ENCODE measurements around the gene MYOZ3.

Gene MYOZ3

GRCh38 chr5:150661086-150661485 is at the start of gene MYOZ3:
MYOZ3 (plus strand) TSS chr5:150661251; CDS start chr5:150662942, 1,691 bp downstream.
- no peak for DNase-seq

DNA sequence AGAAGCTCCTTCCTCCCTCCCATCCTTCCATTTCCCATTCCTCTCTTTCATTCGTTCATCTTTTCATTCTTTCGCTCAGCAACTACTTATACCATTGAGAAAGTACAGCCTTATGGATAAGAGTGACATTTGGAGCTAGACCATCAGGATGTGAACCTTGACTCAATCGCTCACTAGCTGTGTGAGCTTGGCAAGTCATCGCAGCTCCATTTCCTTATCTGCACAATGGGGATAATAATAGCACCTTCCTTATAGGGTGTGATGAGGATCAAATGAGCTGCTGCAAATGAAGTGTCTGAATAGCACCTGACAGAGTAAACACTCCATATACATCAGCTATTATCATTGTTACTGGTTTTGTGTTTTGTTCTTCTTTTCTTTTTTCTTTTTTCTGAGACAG is 48.6 kb upstream of the MYOZ3 start:
- no peak for DNase-seq

- DNase-seq, result no peak
Measured at GRCh38 chr5:150612905-150613670, 48.0 kb upstream of the MYOZ3 start.

DNA sequence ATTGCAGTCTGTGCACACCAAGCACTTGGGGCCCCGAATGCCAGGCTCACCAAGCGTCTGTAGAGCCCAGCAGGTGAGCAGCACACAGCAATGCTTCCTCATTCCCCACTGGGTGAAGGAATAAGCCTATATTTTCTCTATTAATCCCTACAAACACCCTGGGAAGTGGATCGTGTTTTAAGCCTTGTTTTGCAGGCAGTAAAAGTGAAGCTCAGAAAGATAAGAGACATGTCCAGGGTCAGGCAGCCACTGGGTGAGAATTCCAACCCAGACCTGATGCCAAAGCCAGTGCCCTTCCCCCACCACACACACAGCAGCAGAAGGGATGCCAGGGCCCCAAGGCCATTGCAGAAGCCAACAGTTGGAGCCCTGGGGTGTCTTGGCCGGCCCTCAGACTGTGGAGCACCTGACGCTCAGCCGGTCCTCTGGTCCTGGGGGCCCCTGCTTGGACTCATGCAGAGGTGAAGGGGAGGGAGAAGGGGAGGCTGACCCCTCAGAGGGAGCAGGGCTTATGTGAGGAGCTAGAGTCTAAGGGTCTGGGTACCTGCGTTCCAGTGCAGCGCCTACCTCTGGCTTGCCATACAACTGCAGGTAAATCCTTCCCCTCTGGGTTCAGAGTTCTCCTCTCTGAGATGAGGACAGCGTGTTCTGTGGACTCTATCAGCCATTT is 46.9 kb upstream of the MYOZ3 start:
- no peak for DNase-seq

DNA sequence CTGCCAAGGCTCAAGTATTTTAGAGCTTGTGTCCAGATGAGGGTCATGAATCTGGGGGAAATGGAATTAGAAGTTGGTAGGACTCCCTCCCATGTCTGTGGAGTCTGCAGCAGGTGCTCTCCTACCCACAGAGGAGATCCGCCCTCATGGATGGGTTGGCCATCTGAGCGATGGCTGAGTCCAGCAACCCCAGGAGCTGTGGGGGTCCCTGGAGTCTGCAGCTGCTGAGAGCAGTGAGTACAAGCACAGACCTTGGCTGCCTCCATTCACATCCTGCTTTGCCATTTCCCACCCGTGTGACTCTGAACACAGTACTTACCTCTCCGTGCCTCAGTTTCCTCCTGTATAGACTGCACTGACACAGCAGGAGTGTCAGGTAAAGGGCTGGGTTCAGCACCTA is 46.4 kb upstream of the MYOZ3 start:
- peak; percentile 53 for DNase-seq

GRCh38 chr5:150615141-150615699 is 45.8 kb upstream of the MYOZ3 start:
- peak; percentile 89 for DNase-seq

- no peak for DNase-seq
Measured at GRCh38 chr5:150616024-150616470, 45.0 kb upstream of the MYOZ3 start.

- no peak for DNase-seq
Measured at GRCh38 chr5:150616506-150616905, 44.5 kb upstream of the MYOZ3 start.

DNA sequence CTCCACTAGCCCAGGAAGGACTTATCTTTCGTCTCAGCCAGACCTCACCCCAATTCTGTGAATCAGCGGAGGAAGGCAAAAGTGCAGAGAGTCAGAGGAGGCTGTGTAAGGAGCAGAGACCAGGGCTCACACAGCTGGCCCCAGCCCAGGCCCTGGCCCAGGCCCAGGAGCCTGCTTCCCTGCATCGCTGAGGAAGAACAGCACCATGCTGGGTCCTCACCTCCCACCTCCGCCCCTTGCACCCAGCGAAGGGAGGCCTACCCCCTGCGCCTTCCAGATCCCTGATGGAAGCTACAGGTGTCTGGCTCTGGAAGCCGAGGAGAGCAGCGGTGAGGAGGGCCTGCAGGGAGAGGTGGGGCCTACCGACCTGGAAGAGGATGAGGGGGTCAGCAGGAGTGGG is 42.9 kb upstream of the MYOZ3 start:
- DNase-seq, result no peak

DNA sequence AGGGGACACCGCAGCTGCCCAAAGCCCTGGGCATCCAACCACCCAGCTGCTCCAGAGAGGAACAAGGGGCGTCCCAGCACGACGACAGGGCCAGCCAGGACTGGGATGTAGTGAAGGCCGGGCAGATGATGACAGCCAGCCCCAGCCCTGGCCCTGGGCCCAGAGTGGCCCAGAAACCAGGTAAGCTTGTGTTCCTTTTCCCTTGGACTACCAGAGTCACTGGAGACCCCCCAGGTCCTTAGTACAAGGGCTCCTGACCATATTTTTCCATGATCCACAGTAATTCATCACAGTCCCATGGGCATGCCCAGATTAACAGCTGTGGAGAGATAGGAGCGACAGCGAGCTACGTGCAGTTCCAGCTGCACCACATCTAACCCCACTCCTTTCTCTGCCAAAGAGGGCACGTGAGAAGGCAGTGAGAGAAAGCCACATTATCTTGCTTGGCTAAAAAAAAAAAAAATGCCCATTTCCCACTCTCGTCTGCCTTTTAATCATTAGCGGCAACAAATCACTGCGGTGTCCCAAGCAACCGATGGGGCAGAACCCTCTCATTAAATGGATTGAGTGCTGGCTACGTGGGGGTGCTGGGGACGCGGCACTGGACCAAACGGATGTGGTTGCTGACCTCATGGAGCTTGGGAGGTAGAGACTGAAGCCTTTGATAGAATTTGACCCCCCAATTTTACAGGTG is 42.3 kb upstream of the MYOZ3 start:
- DNase-seq, result no peak

DNA sequence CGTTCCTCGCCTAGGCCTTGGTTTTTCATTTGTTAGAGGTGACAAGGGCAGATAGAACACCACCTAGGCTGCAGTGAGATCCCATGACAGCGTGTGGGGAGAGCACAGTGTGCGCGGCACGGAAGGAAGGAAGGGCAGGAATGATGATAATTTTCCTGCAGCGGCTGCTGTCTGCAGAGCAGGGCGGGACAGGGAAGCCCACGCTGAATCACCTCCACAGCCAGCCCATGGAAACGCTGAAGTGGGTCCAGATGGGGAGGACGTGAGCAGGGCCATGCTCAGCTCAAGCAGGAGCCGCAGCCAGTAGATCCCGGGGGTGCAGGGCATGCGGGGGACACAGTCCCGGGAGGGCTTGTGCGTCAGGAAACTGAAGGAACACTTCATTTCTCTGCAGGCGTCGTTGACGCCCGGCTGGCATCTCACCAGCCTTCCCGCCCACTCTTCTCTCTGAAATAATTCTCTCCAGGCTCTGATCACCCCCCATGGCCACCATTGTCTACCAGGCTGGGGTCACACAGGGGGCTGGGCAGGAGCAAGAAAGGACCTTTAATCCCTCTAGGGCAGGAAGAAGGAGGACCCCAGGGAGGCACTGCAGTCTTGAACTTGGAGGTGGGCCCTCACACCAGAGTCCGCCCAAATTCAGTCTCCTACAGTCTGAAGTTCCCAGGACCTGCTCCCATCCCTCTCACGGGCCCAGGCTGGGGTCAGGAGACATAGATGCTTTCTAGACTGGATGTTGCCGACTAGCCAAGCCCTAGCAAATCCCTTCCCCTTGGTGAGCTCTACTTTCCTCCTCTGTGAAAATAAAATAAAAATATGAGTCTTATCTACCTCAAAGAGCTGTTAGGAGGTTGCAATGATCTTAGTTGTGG is 41.5 kb upstream of the MYOZ3 start:
- DNase-seq, result no peak

GRCh38 chr5:150621301-150621700 is 39.8 kb upstream of the MYOZ3 start:
- DNase-seq, result peak; percentile 18

DNA sequence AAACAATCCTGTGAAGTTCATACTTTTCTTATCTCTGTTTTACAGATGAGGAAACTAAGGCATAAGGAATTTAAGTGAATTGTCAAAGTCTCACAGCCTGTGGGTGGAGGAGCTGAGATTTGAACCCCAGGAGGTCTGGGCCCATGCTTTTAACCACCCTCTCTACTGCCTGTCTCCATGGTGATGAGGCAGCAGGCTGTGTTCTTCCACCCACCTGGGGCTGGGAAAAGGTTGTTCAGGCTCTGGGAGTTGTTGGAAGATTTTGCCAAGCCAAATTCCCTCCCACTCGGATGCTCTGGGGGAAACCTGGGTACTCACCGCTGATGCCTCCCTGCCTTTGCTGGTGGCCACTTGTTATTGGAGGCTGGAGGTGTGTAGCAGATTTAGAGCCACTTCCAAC is 38.9 kb upstream of the MYOZ3 start:
- peak; percentile 22 for DNase-seq

DNA sequence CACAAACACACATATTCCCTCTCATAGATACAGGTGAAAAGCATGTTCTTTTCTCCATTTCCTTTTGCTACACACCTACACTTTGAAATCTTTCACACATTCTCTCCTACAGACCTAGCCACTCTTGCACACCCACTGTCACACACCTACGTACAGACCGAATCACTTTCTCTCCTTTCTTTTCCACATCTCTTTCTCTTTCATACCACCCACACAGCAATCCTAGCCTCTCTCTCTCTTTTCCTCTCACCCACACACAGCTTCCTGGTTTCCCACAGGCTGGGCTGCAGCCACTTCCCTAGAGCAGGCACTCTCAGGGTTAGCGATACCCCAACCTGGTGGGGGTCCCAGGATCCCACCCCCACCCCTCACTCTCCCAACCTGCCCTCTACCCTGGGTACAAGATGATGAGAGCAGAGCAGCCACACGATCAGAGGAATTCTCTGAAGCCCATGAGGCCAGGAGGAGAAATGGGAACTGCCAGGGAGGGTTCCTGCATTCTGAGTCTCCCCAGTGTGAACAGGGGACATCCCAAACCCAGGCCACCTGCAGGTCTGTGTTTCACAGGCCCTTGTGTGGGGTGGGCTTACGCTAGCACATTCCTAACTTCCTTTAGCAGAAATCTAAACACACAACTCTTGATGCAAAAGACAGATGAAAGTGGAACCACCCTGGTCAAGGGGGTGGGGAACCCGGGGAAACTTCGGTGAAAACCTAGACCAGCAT is 37.7 kb upstream of the MYOZ3 start:
- DNase-seq, result peak; percentile 20

- DNase-seq, result peak; percentile 31
Measured at GRCh38 chr5:150623878-150624216, 37.2 kb upstream of the MYOZ3 start.

DNA sequence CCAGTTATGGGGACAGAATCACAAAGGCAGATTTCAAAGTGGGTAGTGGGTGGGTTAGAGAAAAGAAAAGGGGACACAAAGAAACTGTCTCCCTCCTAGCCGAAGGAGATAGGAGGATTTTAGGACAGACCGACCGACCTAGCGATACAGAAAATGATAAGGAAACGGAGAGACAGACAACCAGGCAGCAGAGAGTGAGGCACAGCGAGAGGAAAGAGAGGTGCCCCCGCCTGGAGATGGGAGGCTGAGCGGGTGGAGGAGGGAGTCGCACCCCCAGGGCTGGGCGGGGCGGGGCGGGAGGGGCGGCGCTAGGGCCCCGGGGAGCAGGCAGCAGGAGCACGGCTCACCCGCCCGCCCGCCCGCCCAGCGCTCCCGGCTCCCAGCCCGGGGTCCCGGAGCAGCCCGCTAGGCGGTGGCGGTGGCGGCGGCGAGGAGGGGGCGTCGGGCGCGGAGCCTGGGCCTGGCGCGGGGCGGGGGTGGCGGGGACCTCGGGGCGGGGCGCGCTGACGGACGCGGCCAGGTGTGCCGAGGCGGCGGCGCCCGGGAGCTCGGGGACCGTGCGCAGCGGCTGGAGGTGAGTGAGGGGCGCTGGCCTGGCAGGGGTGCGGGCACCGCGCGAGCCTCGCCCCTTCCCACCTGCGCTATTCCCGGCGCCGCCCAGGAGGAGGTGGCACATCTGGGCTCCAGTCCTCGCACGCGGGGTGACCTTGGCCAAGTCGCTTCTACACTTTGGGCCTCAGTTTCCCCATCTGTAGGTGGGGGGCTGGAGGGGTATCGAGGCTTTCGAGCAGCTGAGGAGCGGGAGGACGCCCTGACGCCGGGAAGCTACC is 36.5 kb upstream of the MYOZ3 start:
- DNase-seq, result peak; percentile 71

DNA sequence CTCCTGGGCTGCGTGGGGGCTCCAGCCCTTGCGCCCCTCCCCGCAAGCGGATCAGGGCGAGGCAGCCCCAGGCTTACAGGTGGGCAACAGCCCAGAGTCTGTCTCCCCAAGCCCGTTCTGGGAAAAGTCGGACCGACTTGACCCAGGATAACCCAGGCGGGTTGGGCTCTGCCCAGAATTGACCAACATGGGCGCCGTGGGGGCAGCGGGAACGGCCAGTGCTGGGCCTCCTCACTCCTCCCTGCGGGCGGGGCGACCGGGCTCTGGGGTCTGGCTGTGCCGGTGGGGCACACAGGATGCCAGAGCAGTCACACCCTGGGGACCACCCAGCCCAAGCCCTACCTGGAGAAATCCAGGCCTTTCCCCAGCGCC is 35.9 kb upstream of the MYOZ3 start:
- DNase-seq, result peak; percentile 51

DNA sequence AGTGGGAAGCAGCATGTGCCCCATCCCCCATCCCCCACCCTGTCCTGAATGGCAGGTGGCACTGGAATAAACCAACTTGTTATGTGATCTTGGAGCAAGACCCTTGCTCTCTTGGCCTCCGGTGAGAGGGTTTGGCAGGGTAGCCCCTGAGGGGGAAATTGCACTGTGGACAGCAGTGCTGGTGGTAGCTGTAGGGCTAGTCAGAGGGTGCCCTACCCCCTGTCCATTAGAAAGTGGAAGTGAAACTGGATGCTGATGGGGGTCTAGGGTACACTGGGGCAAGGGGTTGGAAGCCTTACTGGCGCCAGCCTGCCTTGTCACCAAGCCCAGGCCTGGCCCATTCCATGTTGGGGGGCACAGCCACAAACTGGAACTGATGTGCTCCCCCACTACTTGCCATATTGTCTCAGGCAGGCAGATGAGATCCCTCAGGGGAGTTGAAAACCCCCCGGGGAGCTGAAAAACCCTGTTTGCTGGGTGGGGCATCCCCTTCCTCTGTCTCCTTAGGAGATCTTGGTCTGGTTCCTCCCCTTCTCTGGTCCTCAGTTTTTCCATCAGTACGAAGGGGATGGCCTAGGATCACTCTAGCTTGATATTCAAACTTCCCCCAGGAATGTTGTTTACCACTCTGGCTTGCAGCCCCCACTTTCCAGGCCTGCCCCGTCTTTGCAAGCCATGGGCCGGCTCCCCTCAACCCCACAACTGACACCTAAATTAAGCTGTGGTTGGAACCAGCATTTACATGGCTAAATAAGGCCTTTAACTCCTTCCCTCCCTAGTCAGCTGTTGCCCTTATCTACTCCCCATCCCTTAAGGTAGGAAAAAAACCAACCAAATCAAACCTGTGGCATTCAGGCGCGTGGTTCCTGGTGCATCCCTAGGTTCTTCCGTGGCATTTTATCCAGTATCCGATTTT is 35.0 kb upstream of the MYOZ3 start:
- peak; percentile 28 for DNase-seq

DNA sequence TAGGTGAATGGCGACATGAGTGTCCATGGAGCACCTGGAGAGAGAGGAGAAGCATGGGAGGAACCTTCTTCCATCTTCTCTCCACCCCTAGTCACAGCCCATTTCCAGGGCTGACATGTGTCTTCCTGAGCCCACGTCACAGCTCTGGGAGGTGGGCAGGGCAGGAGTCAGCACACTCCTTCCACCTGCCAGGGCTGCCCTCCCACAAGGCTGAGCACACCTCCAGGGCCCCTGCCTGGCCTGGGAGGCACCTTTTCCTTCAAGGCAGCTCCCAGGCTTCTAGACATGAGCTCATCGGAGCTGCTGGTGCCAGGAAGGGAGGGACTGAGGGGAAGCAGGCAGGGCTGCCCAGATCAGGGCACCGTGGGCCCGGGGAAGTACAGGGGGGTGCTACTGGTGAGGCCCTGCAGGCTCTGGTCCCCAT is 34.2 kb upstream of the MYOZ3 start:
- peak; percentile 54 for DNase-seq
